GM13976 (cell line): ENCODE data around the gene TMTC2.
"Not testable (repeated sequence)": the region's sequence is repeated elsewhere in the genome, so short reads cannot be mapped to it uniquely, and the experiment has no call there.

Experiments
- DNase-seq: peaks from one replicate; pipeline ENCODE4 v3.0.0; 2012; ENCODE audit warnings: low spot score
- CTCF ChIP-seq: IDR thresholded peaks from 2 replicates; pipeline ENCODE4 v1.5.1; 2012; ENCODE audit warnings: borderline replicate concordance, mild to moderate bottlenecking; ENCODE audit not compliant: insufficient read depth; ENCODE audit errors: extremely low read depth, missing control alignments, control extremely low read depth
- in situ Hi-C: fragments of 300-500 bp; cut with MboI; formaldehyde crosslinking; loops from one replicate; pipeline ENCODE4 v1.12.0; 2022; ENCODE audit warnings: low sequenced_read_pairs, mixed read lengths, inconsistent platforms; ENCODE audit not compliant: unreplicated experiment

The TMTC2 gene

DNA sequence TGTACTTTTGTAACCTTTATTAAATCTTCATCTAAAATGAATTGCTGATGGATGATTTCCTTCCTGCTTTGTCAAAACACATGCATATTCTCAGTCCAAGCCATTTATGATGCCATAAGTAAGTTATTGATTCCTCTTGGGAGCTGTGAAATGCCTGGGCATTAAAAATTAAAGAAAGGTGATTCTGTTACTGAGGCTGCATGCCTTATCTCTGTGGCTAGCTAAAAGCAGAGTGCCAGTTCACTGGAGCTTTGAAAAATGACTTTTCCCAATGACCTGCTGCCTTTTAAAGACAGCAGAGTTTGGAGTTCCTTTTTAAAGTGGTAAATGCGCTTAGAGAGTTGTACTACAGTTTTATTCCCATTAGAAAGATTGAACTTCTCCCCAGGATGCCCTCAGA is 152.1 kb downstream of the TMTC2 start:
- DNase-seq = no peak
- TF ChIP-seq CTCF = no peak
- in situ Hi-C loops = no loop called here

DNA sequence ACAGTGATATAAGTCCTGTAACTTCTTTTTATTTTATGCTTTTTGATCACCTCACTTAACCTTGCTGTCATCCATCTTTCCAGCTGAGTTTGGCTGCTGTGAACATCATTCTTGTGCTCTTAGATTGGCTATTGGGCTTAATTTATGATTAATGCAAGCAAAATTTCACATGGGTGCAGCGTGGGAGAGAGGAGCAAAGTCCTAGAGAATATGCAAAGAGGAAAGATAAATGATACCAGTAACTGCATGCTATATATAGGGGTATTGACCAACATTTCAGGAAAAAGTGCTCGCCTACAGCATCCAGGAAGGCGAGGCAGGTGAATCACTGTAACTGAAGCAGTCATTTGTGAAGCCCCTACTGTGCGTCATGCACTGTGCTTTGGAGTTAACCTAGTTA is 153.1 kb downstream of the TMTC2 start:
- DNase-seq = no peak
- TF ChIP-seq CTCF = no peak
- in situ Hi-C loops = no loop called here

GRCh38 chr12:82841487-82841904 is 154.8 kb downstream of the TMTC2 start:
- no peak for DNase-seq
- in situ Hi-C loops = no loop called here
- TF ChIP-seq CTCF = no peak

DNA sequence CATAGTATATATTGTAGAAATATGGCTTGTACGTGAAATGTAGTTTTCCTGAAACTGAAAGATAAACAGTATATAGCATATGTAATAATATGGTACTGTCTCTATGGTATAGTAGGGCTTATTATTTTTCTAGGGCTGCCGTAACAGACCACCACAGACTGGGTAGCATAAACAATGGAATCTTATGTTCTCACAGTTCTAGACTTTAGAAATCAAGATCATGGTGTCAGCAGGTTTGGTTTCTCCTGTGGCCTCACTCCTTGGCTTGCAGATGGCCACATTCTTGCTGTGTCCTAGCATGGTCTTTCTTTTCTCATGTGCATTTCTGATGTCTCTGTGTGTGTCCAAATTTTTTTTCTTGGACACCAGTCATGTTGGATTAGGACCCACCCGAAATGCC is 155.8 kb downstream of the TMTC2 start:
- in situ Hi-C loops = no loop called here
- no peak for TF ChIP-seq CTCF
- no peak for DNase-seq

GRCh38 chr12:82845076-82845475 is 158.4 kb downstream of the TMTC2 start:
- DNase-seq, in situ Hi-C loops: not testable (repeated sequence)

GRCh38 chr12:82848845-82849244 is 162.1 kb downstream of the TMTC2 start:
- in situ Hi-C loops = no loop called here
- no peak for DNase-seq
- no peak for TF ChIP-seq CTCF

DNA sequence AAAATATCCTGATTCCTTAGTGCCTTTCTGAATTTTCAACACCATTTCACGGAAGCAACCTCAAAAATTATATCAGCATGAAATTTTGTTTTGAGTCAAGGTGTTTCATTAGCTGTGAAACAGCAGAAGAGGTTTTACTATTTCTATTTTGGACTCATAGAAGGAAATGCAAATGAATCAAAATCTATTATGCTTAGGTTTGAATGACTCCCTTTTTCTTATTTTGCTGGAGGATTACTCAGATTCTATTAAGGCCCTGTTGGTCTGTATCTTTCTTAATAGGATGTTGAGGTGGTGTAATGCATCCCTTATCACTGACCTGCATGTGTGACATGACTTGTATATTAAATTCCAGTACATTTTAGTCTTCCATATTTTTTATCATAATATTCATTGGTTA is 165.8 kb downstream of the TMTC2 start:
- in situ Hi-C loops = no loop called here
- DNase-seq = peak; percentile 20
- TF ChIP-seq CTCF = no peak
